HG03175 (cell line): ENCODE data around the gene PRKCQ.

Experiments
- ATAC-seq: cut with Tn5 transposase; IDR thresholded peaks from one replicate; pipeline ENCODE4 v1.9.1; 2021; ENCODE audit warnings: mild to moderate bottlenecking, moderate library complexity; ENCODE audit not compliant: unreplicated experiment

PRKCQ gene

GRCh38 chr10:6528198-6528950 is 51.7 kb downstream of the PRKCQ start:
- ATAC-seq: no peak

- no peak for ATAC-seq
These were observed 54.4 kb downstream of the PRKCQ start for GRCh38 chr10:6525599-6526165.

GRCh38 chr10:6522230-6522629 is 57.8 kb downstream of the PRKCQ start:
- ATAC-seq: no peak

- no peak for ATAC-seq
These were observed 59.9 kb downstream of the PRKCQ start for GRCh38 chr10:6520138-6520537.

GRCh38 chr10:6518791-6519429 is 61.2 kb downstream of the PRKCQ start:
- ATAC-seq: no peak

- no peak for ATAC-seq
These were observed 63.2 kb downstream of the PRKCQ start for GRCh38 chr10:6516929-6517284.

- ATAC-seq: no peak
These were observed 63.7 kb downstream of the PRKCQ start for GRCh38 chr10:6516281-6516928.

GRCh38 chr10:6514844-6515780 is 65.0 kb downstream of the PRKCQ start:
- ATAC-seq: no peak

GRCh38 chr10:6514180-6514579 is 65.9 kb downstream of the PRKCQ start:
- no peak for ATAC-seq

- ATAC-seq: no peak
These were observed 66.6 kb downstream of the PRKCQ start for GRCh38 chr10:6513476-6513875.

GRCh38 chr10:6512182-6512581 is 67.9 kb downstream of the PRKCQ start:
- ATAC-seq: no peak

GRCh38 chr10:6511347-6511746 is 68.7 kb downstream of the PRKCQ start:
- ATAC-seq: no peak

GRCh38 chr10:6507311-6507710 is 72.8 kb downstream of the PRKCQ start:
- ATAC-seq: peak; percentile 88

- ATAC-seq: no peak
These were observed 74.8 kb downstream of the PRKCQ start for GRCh38 chr10:6505300-6505699.

GRCh38 chr10:6504296-6504695 is 75.8 kb downstream of the PRKCQ start:
- no peak for ATAC-seq

- ATAC-seq: no peak
These were observed 76.9 kb downstream of the PRKCQ start for GRCh38 chr10:6503171-6503570.

- ATAC-seq: no peak
These were observed 78.1 kb downstream of the PRKCQ start for GRCh38 chr10:6501931-6502330.

GRCh38 chr10:6499974-6500373 is 80.1 kb downstream of the PRKCQ start:
- no peak for ATAC-seq

GRCh38 chr10:6498771-6499170 is 81.3 kb downstream of the PRKCQ start:
- no peak for ATAC-seq

- no peak for ATAC-seq
These were observed 82.5 kb downstream of the PRKCQ start for GRCh38 chr10:6497620-6498019.
